GM18858 (cell line): ENCODE data around the gene SMU1.
"Not testable (repeated sequence)": the region's sequence is repeated elsewhere in the genome, so short reads cannot be mapped to it uniquely, and the experiment has no call there.

Experiments
- ATAC-seq: cut with Tn5 transposase; IDR thresholded peaks from one replicate; pipeline ENCODE4 v1.9.1; 2021; ENCODE audit not compliant: unreplicated experiment

SMU1 gene

GRCh38 chr9:33014665-33015014 is 61.8 kb downstream of the SMU1 start:
- no peak for ATAC-seq

- ATAC-seq: no peak
Measured at GRCh38 chr9:33013962-33014664, 62.4 kb downstream of the SMU1 start.

GRCh38 chr9:33012328-33013069 is 64.0 kb downstream of the SMU1 start:
- no peak for ATAC-seq

- ATAC-seq: no peak
Measured at GRCh38 chr9:33011831-33012230, 64.6 kb downstream of the SMU1 start.

- ATAC-seq: no peak
Measured at GRCh38 chr9:33007755-33008154, 68.7 kb downstream of the SMU1 start.

- not testable (repeated sequence) for ATAC-seq
Measured at GRCh38 chr9:33005335-33005734, 71.1 kb downstream of the SMU1 start.

GRCh38 chr9:33000682-33001055 is 75.8 kb downstream of the SMU1 start:
- not testable (repeated sequence) for ATAC-seq

- no peak for ATAC-seq
Measured at GRCh38 chr9:32992595-32993238, 83.8 kb downstream of the SMU1 start.

GRCh38 chr9:32991897-32992594 is 84.4 kb downstream of the SMU1 start:
- no peak for ATAC-seq
